Calu3 (cell line): ENCODE results near the gene THAP4. TPM values are rescaled to one million over a fixed set of nuclear protein-coding genes. Genes with fewer than 3 reads are reported as not detected.

Source experiments
- BruUV-seq: library from RNA; stranded (reverse); fragments of 400-500 nt; replicated peaks from 2 replicates; lab custom pipeline; 2021; lab: Mats Ljungman, UMichigan
- CTCF ChIA-PET: fragments of 300-600 bp; sonication (Branson Sonifier 250); formaldehyde crosslinking; loops from one replicate; lab custom pipeline; 2022; ENCODE audit warnings: antibody characterized with exemption; lab: Charles Lee
- DNase-seq: peaks from one replicate; pipeline ENCODE4 v3.0.0; 2022
- H3K27ac Mint-ChIP-seq: one replicate; pipeline ENCODE4 v1.8.0; 2022; ENCODE audit warnings: mixed read lengths; ENCODE audit not compliant: unreplicated experiment
- H3K27me3 Mint-ChIP-seq: one replicate; pipeline ENCODE4 v1.8.0; 2022; ENCODE audit warnings: mixed read lengths; ENCODE audit not compliant: unreplicated experiment
- H3K36me3 Mint-ChIP-seq: one replicate; pipeline ENCODE4 v1.8.0; 2022; ENCODE audit warnings: mild to moderate bottlenecking, moderate library complexity, mixed read lengths; ENCODE audit not compliant: insufficient read depth, unreplicated experiment
- H3K4me1 Mint-ChIP-seq: one replicate; pipeline ENCODE4 v1.8.0; 2022; ENCODE audit warnings: mild to moderate bottlenecking, low read depth, mixed read lengths; ENCODE audit not compliant: unreplicated experiment
- H3K4me3 Mint-ChIP-seq: one replicate; pipeline ENCODE4 v1.8.0; 2022; ENCODE audit warnings: mild to moderate bottlenecking, low read depth, moderate library complexity, mixed read lengths; ENCODE audit not compliant: unreplicated experiment
- H3K9me3 Mint-ChIP-seq: one replicate; pipeline ENCODE4 v1.8.0; 2022; ENCODE audit warnings: low read depth, mixed read lengths; ENCODE audit not compliant: unreplicated experiment
- CTCF ChIP-seq: fragments of 200-600 bp; IDR thresholded peaks from one replicate; pipeline ENCODE4 v1.8.0; 2022; ENCODE audit warnings: antibody characterized with exemption; ENCODE audit not compliant: unreplicated experiment
- intact Hi-C: fragments of 100-400 bp; cut with micrococcal nuclease; formaldehyde crosslinking; loops from one replicate; pipeline ENCODE4 v1.10.0; 2022; ENCODE audit not compliant: unreplicated experiment
- total RNA-seq: library from RNA; stranded (reverse); gene quantifications from 2 replicates; pipeline ENCODE4 v1.2.3, GENCODE V29; 2022

The THAP4 gene
- total RNA-seq, 1 experiment from 2014 or later = 57.5 TPM

- no peak for TF ChIP-seq CTCF
- Mint-ChIP-seq H3K4me1 (peaks cover 8% of the 10 kb centered on the region), H3K27ac (no peak overlapping the region), H3K9me3 (no peaks in the 10 kb centered on the region), H3K4me3 (no peak overlapping the region), H3K27me3 (no peaks in the 10 kb centered on the region), H3K36me3 (peaks cover 31% of the 10 kb centered on the region)
- no TSS peak for BruUV-seq
- CTCF ChIA-PET = no interaction called here
- intact Hi-C loops = no loop called here
- DNase-seq = no peak
Observed at GRCh38 chr2:241606186-241606585, 30.8 kb downstream of the THAP4 start.

- no TSS peak for BruUV-seq
Observed at GRCh38 chr2:241603686-241604085, 33.3 kb downstream of the THAP4 start.

GRCh38 chr2:241602720-241603119, 34.2 kb downstream of the THAP4 start:
- peaks cover 17% of the 10 kb centered on the region for H3K36me3 Mint-ChIP-seq
- no peak overlapping the region for H3K4me3 Mint-ChIP-seq
- TF ChIP-seq CTCF = no peak
- H3K27ac Mint-ChIP-seq = no peak overlapping the region
- H3K9me3 Mint-ChIP-seq = no peaks in the 10 kb centered on the region
- no peak for DNase-seq
- CTCF ChIA-PET = no interaction called here
- no TSS peak for BruUV-seq
- no peaks in the 10 kb centered on the region for H3K27me3 Mint-ChIP-seq
- intact Hi-C loops = no loop called here
- no peaks in the 10 kb centered on the region for H3K4me1 Mint-ChIP-seq

More at GRCh38 chr2:241603686-241604085, 33.3 kb downstream of the THAP4 start:
- no peak for DNase-seq
- Mint-ChIP-seq H3K27me3 (no peaks in the 10 kb centered on the region), H3K27ac (no peak overlapping the region), H3K4me1 (no peaks in the 10 kb centered on the region), H3K9me3 (no peaks in the 10 kb centered on the region), H3K4me3 (no peak overlapping the region), H3K36me3 (peaks cover 18% of the 10 kb centered on the region)
- intact Hi-C loops = no loop called here
- CTCF ChIA-PET = no interaction called here
- no peak for TF ChIP-seq CTCF

- H3K4me3 Mint-ChIP-seq = no peak overlapping the region
- CTCF ChIA-PET = no interaction called here
- BruUV-seq = no TSS peak
Observed at GRCh38 chr2:241601841-241602240, 35.1 kb downstream of the THAP4 start.

More at GRCh38 chr2:241601841-241602240, 35.1 kb downstream of the THAP4 start:
- no peak for DNase-seq
- TF ChIP-seq CTCF = no peak
- Mint-ChIP-seq H3K27me3 (no peaks in the 10 kb centered on the region), H3K36me3 (peaks cover 21% of the 10 kb centered on the region), H3K4me1 (no peaks in the 10 kb centered on the region), H3K9me3 (no peaks in the 10 kb centered on the region), H3K27ac (no peak overlapping the region)
- intact Hi-C loops = no loop called here
